ENCODE results near the gene MATCAP1.

The MATCAP1 gene

GRCh38 chr16:67170949-67171649, 12.7 kb downstream of the MATCAP1 start:
- no peak for DNase-seq

GRCh38 chr16:67170168-67170948, 13.4 kb downstream of the MATCAP1 start, which contains the start of gene NOL3:
Gene NOL3 (plus strand): TSS chr16:67170538.
- DNase-seq, result peak; percentile 75

GRCh38 chr16:67169642-67170167, 14.1 kb downstream of the MATCAP1 start:
- peak; percentile 59 for DNase-seq

GRCh38 chr16:67169011-67169451, 14.7 kb downstream of the MATCAP1 start:
- no peak for DNase-seq

GRCh38 chr16:67167588-67167987, 16.2 kb downstream of the MATCAP1 start:
- DNase-seq, result no peak

- DNase-seq, result no peak
These were observed 17.1 kb downstream of the MATCAP1 start for GRCh38 chr16:67166598-67167168.

- DNase-seq, result no peak
These were observed 17.6 kb downstream of the MATCAP1 start for GRCh38 chr16:67166110-67166547.

- DNase-seq, result peak; percentile 31
These were observed 18.4 kb downstream of the MATCAP1 start for GRCh38 chr16:67165121-67166078.

GRCh38 chr16:67164599-67165061, 19.1 kb downstream of the MATCAP1 start, which contains the start of gene HSF4:
Gene HSF4 (plus strand): TSS chr16:67164745. CDS start chr16:67164812, 67 bp downstream.
- peak; percentile 33 for DNase-seq

- DNase-seq, result no peak
These were observed 19.7 kb downstream of the MATCAP1 start for GRCh38 chr16:67163999-67164558.

GRCh38 chr16:67163164-67163998, 20.4 kb downstream of the MATCAP1 start:
- DNase-seq, result peak; percentile 70

GRCh38 chr16:67162506-67163163, 21.1 kb downstream of the MATCAP1 start:
- no peak for DNase-seq

- no peak for DNase-seq
These were observed 22.1 kb downstream of the MATCAP1 start for GRCh38 chr16:67161595-67162058.

GRCh38 chr16:67158637-67159600, 24.8 kb downstream of the MATCAP1 start:
- DNase-seq, result peak; percentile 88

- no peak for DNase-seq
These were observed 25.7 kb downstream of the MATCAP1 start for GRCh38 chr16:67157892-67158635.

- no peak for DNase-seq
These were observed 26.5 kb downstream of the MATCAP1 start for GRCh38 chr16:67157106-67157748.

GRCh38 chr16:67156143-67156844, 27.5 kb downstream of the MATCAP1 start:
- no peak for DNase-seq

Measured in stimulated activated CD4-positive, alpha-beta T cell treated with anti-CD3 and anti-CD28 coated beads, Interleukin-15, amount 100 ng/mL, for 24 hours (primary cell).